DOHH2 (cell line): ENCODE results near the gene ATP6V0A4.

Experiments used
- CTCF ChIP-seq: fragments of 200-600 bp; sonication (generic); IDR thresholded peaks from one replicate; pipeline ENCODE4 v1.5.1; 2014; ENCODE audit warnings: antibody characterized with exemption, mild to moderate bottlenecking, low read depth, low read length; ENCODE audit not compliant: poor library complexity, severe bottlenecking
- EZH2phosphoT487 ChIP-seq: fragments of 200-600 bp; sonication (generic); IDR thresholded peaks from 2 replicates; pipeline ENCODE4 v1.6.1; 2017; ENCODE audit warnings: borderline replicate concordance, mild to moderate bottlenecking, antibody characterized with exemption, low read length, moderate library complexity, mixed read lengths

- TF ChIP-seq EZH2phosphoT487, result no peak
- TF ChIP-seq CTCF, result no peak
These were observed 13.3 kb downstream of the ATP6V0A4 start for GRCh38 chr7:138784692-138785091.
